Neuronal stem cell (in vitro differentiated cells): Measurements from ENCODE around the gene GJD3.

Source experiments
- DNase-seq: peaks from one replicate; pipeline ENCODE4 v3.0.0-alpha.2; 2013; ENCODE audit warnings: low spot score
- H2AFZ ChIP-seq: one replicate; pipeline ENCODE4 v1.6.1; 2013; ENCODE audit warnings: mild to moderate bottlenecking, low read length, inconsistent platforms
- H2AK5ac ChIP-seq: 2 replicates; pipeline ENCODE4 v1.6.1; 2013; ENCODE audit warnings: low read depth, mild to moderate bottlenecking, inconsistent platforms, low read length, moderate library complexity, mixed read lengths
- H2BK120ac ChIP-seq: 2 replicates; pipeline ENCODE4 v1.6.1; 2013; ENCODE audit warnings: low read depth, mild to moderate bottlenecking, inconsistent platforms, low read length, moderate library complexity, mixed read lengths
- H2BK12ac ChIP-seq: one replicate; pipeline ENCODE4 v1.6.1; 2013; ENCODE audit warnings: low read length, inconsistent platforms
- H2BK15ac ChIP-seq: 2 replicates; pipeline ENCODE4 v1.6.1; 2013; ENCODE audit warnings: mild to moderate bottlenecking, low read length, inconsistent platforms, mixed read lengths
- H2BK5ac ChIP-seq: one replicate; pipeline ENCODE4 v1.6.1; 2013; ENCODE audit warnings: inconsistent platforms, mild to moderate bottlenecking, low read length, moderate library complexity
- H3K14ac ChIP-seq: one replicate; pipeline ENCODE4 v1.6.1; 2013; ENCODE audit warnings: low read length, inconsistent platforms
- H3K18ac ChIP-seq: 2 replicates; pipeline ENCODE4 v1.6.1; 2013; ENCODE audit warnings: low read length, inconsistent platforms
- H3K23ac ChIP-seq: 2 replicates; pipeline ENCODE4 v1.6.1; 2013; ENCODE audit warnings: low read depth, mild to moderate bottlenecking, mixed read lengths, low read length, inconsistent platforms; ENCODE audit not compliant: poor library complexity
- H3K27ac ChIP-seq: replicated peaks from 3 replicates; pipeline ENCODE4 v1.5.1; 2013; ENCODE audit warnings: low read length, inconsistent platforms
- H3K27me3 ChIP-seq, 3 experiments: 2 replicates each; pipeline ENCODE4 v1.6.1; 2013; ENCODE audit warnings: low read length in 3 of 3, mild to moderate bottlenecking in 2 of 3, inconsistent platforms in 1 of 3, low read depth in 1 of 3, mixed read lengths in 1 of 3, moderate library complexity in 1 of 3; ENCODE audit not compliant: control insufficient read depth in 3 of 3, insufficient read depth in 3 of 3
- H3K36me3 ChIP-seq, 2 donors: replicated peaks in 1 of 2; 2 replicates each; pipeline ENCODE4 v1.6.1; 2013; ENCODE audit warnings: low read length in 2 of 2; ENCODE audit not compliant: control insufficient read depth in 2 of 2, insufficient read depth in 2 of 2
- H3K4ac ChIP-seq: 2 replicates; pipeline ENCODE4 v1.6.1; 2013; ENCODE audit warnings: inconsistent platforms, mild to moderate bottlenecking, low read length, moderate library complexity
- H3K4me1 ChIP-seq, 2 donors: 1 replicate in 1 of 2; 2 replicates in 1 of 2; pipeline ENCODE4 v1.6.1; 2013; ENCODE audit warnings: low read length in 2 of 2, low read depth in 1 of 2; ENCODE audit not compliant: control insufficient read depth in 2 of 2, insufficient read depth in 1 of 2
- H3K4me2 ChIP-seq: one replicate; pipeline ENCODE4 v1.6.1; 2013; ENCODE audit warnings: mild to moderate bottlenecking, low read length, inconsistent platforms; ENCODE audit not compliant: insufficient read depth, poor library complexity, severe bottlenecking
- H3K4me3 ChIP-seq, 2 donors: 2 replicates each; pipeline ENCODE4 v1.5.1; 2013; ENCODE audit warnings: low read length in 2 of 2, mild to moderate bottlenecking in 2 of 2, inconsistent platforms in 1 of 2, moderate library complexity in 1 of 2
- H3K79me1 ChIP-seq: one replicate; pipeline ENCODE4 v1.6.1; 2013; ENCODE audit warnings: low read depth, mild to moderate bottlenecking, inconsistent platforms, low read length, moderate library complexity
- H3K9ac ChIP-seq: one replicate; pipeline ENCODE4 v1.6.1; 2013; ENCODE audit warnings: mild to moderate bottlenecking, low read depth, low read length, inconsistent platforms; ENCODE audit not compliant: poor library complexity
- H3K9me3 ChIP-seq, 2 donors: replicated peaks in 1 of 2; 2 replicates each; pipeline versions ENCODE3 to v1.6.1; 2013; ENCODE audit warnings: low read length in 2 of 2, mild to moderate bottlenecking in 2 of 2, inconsistent platforms in 1 of 2, low read depth in 1 of 2, mixed read lengths in 1 of 2, moderate library complexity in 1 of 2; ENCODE audit not compliant: control insufficient read depth in 2 of 2, insufficient read depth in 1 of 2
- H4K8ac ChIP-seq: one replicate; pipeline ENCODE4 v1.6.1; 2013; ENCODE audit warnings: low read depth, mild to moderate bottlenecking, inconsistent platforms, low read length, moderate library complexity
- H4K91ac ChIP-seq: one replicate; pipeline ENCODE4 v1.6.1; 2013; ENCODE audit warnings: low read length, low read depth, mild to moderate bottlenecking, inconsistent platforms; ENCODE audit not compliant: poor library complexity
- WGBS, 2 donors: extraction: QIAGEN DNeasy Blood & Tissue Kit; methylation state at CpG; one replicate each; pipeline ENCODE4 v1.1.7; 2013; ENCODE audit warnings: missing lambda C conversion rate in 2 of 2, mixed read lengths in 1 of 2; ENCODE audit not compliant: insufficient read length in 2 of 2, insufficient replicate concordance in 1 of 2; ENCODE audit errors: extremely low coverage in 2 of 2; 5-methylcytosine and 5-hydroxymethylcytosine counted together

Gene GJD3

DNA sequence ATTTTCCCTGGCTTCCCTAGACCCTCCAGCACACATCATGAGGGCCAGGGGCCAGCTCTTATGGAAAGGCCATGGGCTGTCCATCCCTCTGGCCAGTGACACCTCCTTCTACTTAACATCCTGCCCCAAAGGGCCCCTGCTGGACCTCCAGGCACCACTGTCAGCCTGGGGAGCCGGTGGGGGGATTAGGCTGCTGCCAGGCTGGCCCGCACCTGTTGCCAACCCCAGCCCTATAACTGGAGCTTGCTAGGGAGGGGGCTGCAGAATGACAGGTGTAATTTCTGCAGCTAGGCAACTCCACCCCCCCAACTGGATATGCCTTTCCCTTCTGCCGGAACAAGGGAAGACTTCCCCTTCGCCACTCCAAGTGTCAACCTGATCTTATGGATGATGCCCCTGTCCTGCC, 43.0 kb downstream of the GJD3 start:
- Histone ChIP-seq H3K4me3 (no peak overlapping the region), H3K27ac (no peak overlapping the region), H3K4me1 (peaks cover 26 to 39% of the 10 kb centered on the region in 2 donors)

DNA sequence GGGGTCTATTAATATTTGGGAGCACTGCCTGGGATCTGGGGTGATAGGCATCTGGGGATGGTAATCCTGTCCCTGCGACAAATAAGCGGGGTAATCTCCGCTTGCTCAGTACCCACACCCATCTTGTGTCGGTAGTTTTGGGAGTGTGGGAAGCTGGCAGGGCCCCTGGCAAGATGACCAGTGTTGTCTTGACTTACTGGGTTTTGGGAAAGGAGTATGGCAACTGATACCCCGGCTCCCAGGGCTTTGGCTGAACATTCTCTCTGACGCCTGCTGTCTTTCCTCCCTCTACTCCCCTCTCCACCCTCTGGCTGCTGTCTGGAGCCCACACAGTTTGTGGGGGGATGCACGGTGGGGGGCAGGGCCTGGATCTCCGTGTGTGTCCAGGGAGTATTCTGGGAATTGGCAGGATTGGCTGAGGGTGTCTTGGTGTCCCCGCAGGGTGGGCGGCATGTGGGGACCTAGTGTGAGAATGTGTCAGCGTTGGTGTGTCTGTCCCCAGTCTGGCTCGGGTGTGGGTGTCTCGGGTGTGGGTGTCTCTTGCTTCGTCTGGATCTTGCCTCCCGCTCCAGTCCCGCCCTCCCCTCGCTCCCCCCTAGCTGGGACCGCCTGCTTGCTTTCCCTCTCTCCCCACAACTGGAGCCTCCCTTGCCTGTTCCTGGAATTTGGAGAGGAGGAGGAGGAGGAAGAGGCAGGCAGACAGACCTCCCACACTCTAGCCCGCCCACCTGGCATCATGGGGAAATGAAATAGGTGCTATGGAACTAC, 43.6 kb downstream of the GJD3 start:
- Histone ChIP-seq H2BK5ac (no peak overlapping the region), H2BK15ac (no peak overlapping the region), H3K18ac (no peak overlapping the region), H3K4ac (no peak overlapping the region), H3K27me3 (peaks cover 0 to 15% (median 0%) of the 10 kb centered on the region in 3 experiments), H3K23ac (peak overlapping the region; percentile 62), H3K4me3 (no peak overlapping the region), H2BK120ac (no peak overlapping the region), H2BK12ac (no peak overlapping the region), H2AK5ac (peak overlapping the region; percentile 46), H4K8ac (no peak overlapping the region), H3K79me1 (peaks cover 6% of the 10 kb centered on the region), H3K4me1 (peaks cover 31 to 45% of the 10 kb centered on the region in 2 donors), H3K14ac (no peak overlapping the region), H3K4me2 (no peak overlapping the region), H3K27ac (no peak overlapping the region), H2AFZ (no peak overlapping the region), H3K9me3 (peaks cover 0 to 3% of the 10 kb centered on the region in 2 donors), H3K36me3 (no peaks in the 10 kb centered on the region), H3K9ac (no peak overlapping the region), H4K91ac (no peak overlapping the region)
- no peak for DNase-seq
- WGBS, 2 donors = no CpG with 5 or more reads among the region's 19 CpGs

More for the DNA sequence above, 43.0 kb downstream of the GJD3 start:
- Histone ChIP-seq H3K9me3 (no peaks in the 10 kb centered on the region), H2BK15ac (no peak overlapping the region), H3K4ac (no peak overlapping the region), H3K14ac (no peak overlapping the region), H3K79me1 (peaks cover 6% of the 10 kb centered on the region), H4K91ac (no peak overlapping the region), H4K8ac (peak overlapping the region; percentile 53), H3K36me3 (no peaks in the 10 kb centered on the region), H2BK5ac (no peak overlapping the region), H2AFZ (no peak overlapping the region), H3K4me2 (no peak overlapping the region), H3K27me3 (peaks cover 0 to 10% (median 0%) of the 10 kb centered on the region in 3 experiments), H3K9ac (no peak overlapping the region), H2BK120ac (no peak overlapping the region), H2BK12ac (no peak overlapping the region), H3K23ac (no peak overlapping the region), H2AK5ac (peak overlapping the region; percentile 14), H3K18ac (no peak overlapping the region)
- no peak for DNase-seq
- no CpG with 5 or more reads among the region's 4 CpGs for WGBS, 2 donors

DNA sequence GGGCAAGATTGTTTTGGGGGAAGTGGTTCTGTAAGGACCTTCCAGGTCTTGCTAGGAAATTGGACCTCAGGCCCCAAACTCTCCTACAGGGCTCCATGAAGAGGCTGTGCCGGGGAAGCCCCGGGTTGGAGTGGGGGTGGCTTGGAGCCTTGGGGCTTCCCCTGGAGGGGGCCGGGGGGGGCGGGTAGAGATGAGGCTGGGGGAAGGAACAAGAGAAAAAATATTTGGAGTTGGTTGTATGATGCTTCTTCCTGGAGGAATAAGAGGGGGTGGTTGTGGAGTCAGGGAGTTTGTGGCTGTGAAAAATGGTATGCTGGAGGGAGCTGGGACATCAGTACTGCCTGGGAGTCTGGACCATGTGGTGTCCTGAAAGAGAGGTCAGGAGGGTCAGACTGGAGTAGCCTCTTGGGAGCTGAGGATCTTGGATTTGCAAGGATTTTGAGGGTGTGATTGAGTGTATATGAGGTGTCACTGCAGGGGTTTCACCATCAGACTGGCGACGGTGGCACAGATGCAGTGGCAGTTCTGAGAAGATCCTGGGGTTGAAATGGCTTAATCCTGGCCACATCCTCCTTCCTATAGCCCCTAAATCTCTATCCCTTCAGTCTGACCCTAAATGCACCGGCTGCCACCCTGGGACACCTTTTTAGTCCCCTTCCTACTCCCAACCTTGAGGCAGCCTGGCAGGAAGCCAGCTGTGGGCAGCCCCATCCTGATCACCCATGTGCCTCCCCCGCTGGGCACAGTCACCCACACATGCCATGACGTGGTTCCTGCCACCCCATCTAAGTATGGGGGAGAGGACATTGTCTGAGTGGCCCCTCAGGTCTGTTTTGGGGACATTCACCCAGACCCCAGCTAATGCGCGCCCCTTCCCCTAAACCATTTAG, 44.6 kb downstream of the GJD3 start:
- Histone ChIP-seq H2AFZ (no peak overlapping the region), H2BK12ac (no peak overlapping the region), H3K9me3 (peaks cover 0 to 3% of the 10 kb centered on the region in 2 donors), H3K36me3 (no peaks in the 10 kb centered on the region), H3K4me1 (peaks cover 31 to 49% of the 10 kb centered on the region in 2 donors), H3K4ac (no peak overlapping the region), H3K27ac (no peak overlapping the region), H4K91ac (no peak overlapping the region), H3K79me1 (peaks cover 6% of the 10 kb centered on the region), H3K4me3 (peak overlapping the region in 1 of 2 donors; percentile 76), H3K14ac (no peak overlapping the region), H2BK5ac (no peak overlapping the region), H3K9ac (no peak overlapping the region), H4K8ac (no peak overlapping the region), H3K27me3 (peaks cover 0 to 15% (median 0%) of the 10 kb centered on the region in 3 experiments), H2BK120ac (no peak overlapping the region), H3K23ac (no peak overlapping the region), H2BK15ac (no peak overlapping the region), H2AK5ac (peak overlapping the region; percentile 33), H3K18ac (no peak overlapping the region), H3K4me2 (no peak overlapping the region)
- WGBS, 2 donors = no CpG with 5 or more reads among the region's 11 CpGs
- no peak for DNase-seq
